ENCODE measurements around the gene PCDHGC4. TPM values are rescaled to one million over a fixed set of nuclear protein-coding genes. Genes with fewer than 3 reads are reported as not detected.

PCDHGC4 gene
- total and polyA plus RNA-seq, 12 donors = 0.03 to 6.1 (median 1.4) TPM

GRCh38 chr5:141503681-141504080 is 18.9 kb downstream of the PCDHGC4 start:
- H3K4me3 ChIP-seq = no peak overlapping the region
- H3K27ac ChIP-seq = no peak overlapping the region
- no peaks in the 10 kb centered on the region for H3K27me3 ChIP-seq
- 94 to 97% (median 96%) methylated on average over 2 of the region's 2 CpGs for WGBS, 4 donors
- peaks cover 5 to 15% of the 10 kb centered on the region in 2 donors for H3K4me1 ChIP-seq (replicated peaks in 1 of 2)
- no peak for TF ChIP-seq POLR2A (IDR thresholded peaks at IDR 0.05)
- no peak for DNase-seq
- no peaks in the 10 kb centered on the region for H3K9me3 ChIP-seq (replicated peaks in 1 of 3)
- peaks cover 0 to 21% of the 10 kb centered on the region in 2 donors for H3K36me3 ChIP-seq (replicated peaks in 1 of 2)
- intact Hi-C loops (cut with DNase I) = no loop called here

GRCh38 chr5:141504216-141504615 is 19.4 kb downstream of the PCDHGC4 start:
- no peaks in the 10 kb centered on the region for H3K9me3 ChIP-seq (replicated peaks in 1 of 3)
- DNase-seq = peak in 1 of 7 donors; percentile 45
- H3K36me3 ChIP-seq (replicated peaks in 1 of 2) = peaks cover 0 to 21% of the 10 kb centered on the region in 2 donors
- no peak overlapping the region for H3K4me3 ChIP-seq
- intact Hi-C loops (cut with DNase I) = no loop called here
- H3K4me1 ChIP-seq (replicated peaks in 1 of 2) = peaks cover 10 to 20% of the 10 kb centered on the region in 2 donors
- no peak overlapping the region for H3K27ac ChIP-seq
- TF ChIP-seq CTCF (IDR thresholded peaks at IDR 0.05) = no peak
- TF ChIP-seq POLR2A (IDR thresholded peaks at IDR 0.05) = no peak
- H3K27me3 ChIP-seq = no peaks in the 10 kb centered on the region
- 89 to 97% (median 95%) methylated on average over 4 of the region's 4 CpGs for WGBS, 4 donors

- peak overlapping the region in 2 of 5 donors; percentile 94 to 95 for H3K27ac ChIP-seq
- H3K4me3 ChIP-seq = no peak overlapping the region
- H3K27me3 ChIP-seq = no peaks in the 10 kb centered on the region
- 84 to 92% (median 89%) methylated on average over 8 of the region's 8 CpGs for WGBS, 4 donors
- no peaks in the 10 kb centered on the region for H3K9me3 ChIP-seq (replicated peaks in 1 of 3)
- intact Hi-C loops (cut with DNase I) = no loop called here
- peaks cover 15 to 27% of the 10 kb centered on the region in 2 donors for H3K4me1 ChIP-seq (replicated peaks in 1 of 2)
- peak in 1 of 7 donors; percentile 45 for DNase-seq
- TF ChIP-seq CTCF (IDR thresholded peaks at IDR 0.05) = no peak
- TF ChIP-seq POLR2A (IDR thresholded peaks at IDR 0.05) = no peak
- H3K36me3 ChIP-seq (replicated peaks in 1 of 2) = peaks cover 0 to 33% of the 10 kb centered on the region in 2 donors
Observed at GRCh38 chr5:141506381-141507155, 21.7 kb downstream of the PCDHGC4 start.

GRCh38 chr5:141507387-141508091 is 22.7 kb downstream of the PCDHGC4 start:
- no peak overlapping the region for H3K4me3 ChIP-seq
- WGBS, 4 donors = 53 to 67% (median 65%) methylated on average over 11 of the region's 11 CpGs
- TF ChIP-seq CTCF (IDR thresholded peaks at IDR 0.05) (no peak), POLR2A (IDR thresholded peaks at IDR 0.05) (no peak)
- intact Hi-C loops (cut with DNase I) = no loop called here
- no peaks in the 10 kb centered on the region for H3K9me3 ChIP-seq (replicated peaks in 1 of 3)
- peak in 1 of 7 donors; percentile 62 for DNase-seq
- H3K27me3 ChIP-seq = no peaks in the 10 kb centered on the region
- H3K36me3 ChIP-seq (replicated peaks in 1 of 2) = peaks cover 0 to 39% of the 10 kb centered on the region in 2 donors
- peaks cover 15 to 32% of the 10 kb centered on the region in 2 donors for H3K4me1 ChIP-seq (replicated peaks in 1 of 2)
- peak overlapping the region in 4 of 5 donors; percentile 23 to 95 (median 94) for H3K27ac ChIP-seq

All from adrenal gland (tissue), 12 donors.